Smooth muscle cell (in vitro differentiated cells): ENCODE data around the gene EPB41L2. TPM values are rescaled to one million over a fixed set of nuclear protein-coding genes. Genes with fewer than 3 reads are reported as not detected.

Experiments
- DNase-seq: peaks from one replicate; lab custom pipeline; 2025; ENCODE audit not compliant: unreplicated experiment; lab: John Stamatoyannopoulos, UW
- H2AFZ ChIP-seq: fragments of 200-600 bp; sonication (generic); 2 replicates; pipeline ENCODE4 v1.6.0; 2016; ENCODE audit warnings: antibody characterized with exemption, low read depth, mild to moderate bottlenecking
- H3F3A ChIP-seq: fragments of 200-600 bp; sonication (generic); 2 replicates; pipeline ENCODE4 v1.6.0; 2017; ENCODE audit warnings: antibody characterized with exemption, low read depth
- H3K27ac ChIP-seq: fragments of 200-600 bp; sonication (generic); 2 replicates; pipeline ENCODE4 v1.5.1; 2016; ENCODE audit warnings: low read depth, mild to moderate bottlenecking
- H3K27me3 ChIP-seq: fragments of 200-600 bp; sonication (generic); 2 replicates; pipeline ENCODE4 v1.6.1; 2016; ENCODE audit warnings: low read depth, mild to moderate bottlenecking
- H3K36me3 ChIP-seq: fragments of 200-600 bp; sonication (generic); 2 replicates; pipeline ENCODE4 v1.5.1; 2016; ENCODE audit warnings: low read depth
- H3K4me1 ChIP-seq: fragments of 200-600 bp; sonication (generic); 2 replicates; pipeline ENCODE4 v1.5.1; 2016; ENCODE audit warnings: low read depth
- H3K4me2 ChIP-seq: fragments of 200-600 bp; sonication (generic); 2 replicates; pipeline ENCODE4 v1.6.0; 2016; ENCODE audit warnings: mild to moderate bottlenecking
- H3K4me3 ChIP-seq: fragments of 200-600 bp; sonication (generic); 2 replicates; pipeline ENCODE4 v1.5.1; 2016; ENCODE audit warnings: mild to moderate bottlenecking
- H3K79me2 ChIP-seq: fragments of 200-600 bp; sonication (generic); 2 replicates; pipeline ENCODE4 v1.6.0; 2016; ENCODE audit warnings: low read depth, mild to moderate bottlenecking
- H3K9ac ChIP-seq: fragments of 200-600 bp; sonication (generic); 2 replicates; pipeline ENCODE4 v1.6.0; 2016; ENCODE audit warnings: low read depth
- H3K9me3 ChIP-seq: fragments of 200-600 bp; sonication (generic); replicated peaks from 2 replicates; pipeline ENCODE4 v1.5.1; 2016; ENCODE audit warnings: low read depth
- H4K20me1 ChIP-seq: fragments of 200-600 bp; sonication (generic); 2 replicates; pipeline ENCODE4 v1.6.0; 2016; ENCODE audit warnings: low read depth
- WGBS: methylation state at CpG from one replicate; pipeline ENCODE4 v1.1.7; 2016; ENCODE audit warnings: low lambda C conversion rate; 5-methylcytosine and 5-hydroxymethylcytosine counted together
- polyA plus RNA-seq: library from polyadenylated mRNA; unstranded; fragments of >200 nt; fragmentation: Nextera tagmentation; extraction: Ambion mirVana; gene quantifications from 2 replicates; pipeline ENCODE4 v1.2.1, GENCODE V29; 2016
- total RNA-seq: library from RNA; depleted of rRNA; stranded (reverse); fragments of >200 nt; gene quantifications from 2 replicates; pipeline ENCODE4 v1.2.3, GENCODE V29; 2014
- TF ChIP-seq, protein P1 (sequence below): fragments of 200-600 bp; sonication (generic); IDR thresholded peaks from 2 replicates; pipeline ENCODE4 v1.5.1; 2017; ENCODE audit warnings: borderline replicate concordance, mild to moderate bottlenecking, antibody characterized with exemption; ENCODE audit not compliant: insufficient read depth, poor library complexity, severe bottlenecking

Gene EPB41L2
- total and polyA plus RNA-seq, 2 experiments from 2014 or later: 40.2 to 44.6 TPM

DNA sequence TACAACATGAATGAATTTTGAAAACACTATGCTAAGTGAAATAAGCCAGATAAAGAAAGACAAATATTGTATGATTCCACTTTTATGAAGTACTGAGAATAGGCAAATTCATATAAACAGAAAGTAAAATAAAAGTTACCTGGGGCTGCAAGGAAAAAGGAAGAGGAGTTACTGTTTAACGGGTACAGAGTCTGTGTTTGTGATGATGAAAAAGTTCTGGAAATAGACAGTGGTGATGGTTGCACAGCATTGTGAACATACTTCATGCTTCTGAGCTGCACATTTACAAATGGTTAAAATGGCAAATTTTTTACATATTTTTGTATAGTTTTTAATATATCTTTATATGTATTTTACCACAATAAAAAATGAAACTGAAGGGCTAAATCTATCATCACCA, 29.4 kb downstream of the EPB41L2 start:
- H3K4me3 ChIP-seq: no peak overlapping the region
- TF ChIP-seq, protein P1, sequence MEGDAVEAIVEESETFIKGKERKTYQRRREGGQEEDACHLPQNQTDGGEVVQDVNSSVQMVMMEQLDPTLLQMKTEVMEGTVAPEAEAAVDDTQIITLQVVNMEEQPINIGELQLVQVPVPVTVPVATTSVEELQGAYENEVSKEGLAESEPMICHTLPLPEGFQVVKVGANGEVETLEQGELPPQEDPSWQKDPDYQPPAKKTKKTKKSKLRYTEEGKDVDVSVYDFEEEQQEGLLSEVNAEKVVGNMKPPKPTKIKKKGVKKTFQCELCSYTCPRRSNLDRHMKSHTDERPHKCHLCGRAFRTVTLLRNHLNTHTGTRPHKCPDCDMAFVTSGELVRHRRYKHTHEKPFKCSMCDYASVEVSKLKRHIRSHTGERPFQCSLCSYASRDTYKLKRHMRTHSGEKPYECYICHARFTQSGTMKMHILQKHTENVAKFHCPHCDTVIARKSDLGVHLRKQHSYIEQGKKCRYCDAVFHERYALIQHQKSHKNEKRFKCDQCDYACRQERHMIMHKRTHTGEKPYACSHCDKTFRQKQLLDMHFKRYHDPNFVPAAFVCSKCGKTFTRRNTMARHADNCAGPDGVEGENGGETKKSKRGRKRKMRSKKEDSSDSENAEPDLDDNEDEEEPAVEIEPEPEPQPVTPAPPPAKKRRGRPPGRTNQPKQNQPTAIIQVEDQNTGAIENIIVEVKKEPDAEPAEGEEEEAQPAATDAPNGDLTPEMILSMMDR: no peak
- peaks cover 71% of the 10 kb centered on the region for H3K79me2 ChIP-seq

GRCh38 chr6:131029626-131030297, 33.3 kb downstream of the EPB41L2 start:
- TF ChIP-seq, protein P1: no peak
- H3K9me3 ChIP-seq: no peaks in the 10 kb centered on the region
- no peak overlapping the region for H3K4me3 ChIP-seq
- peak overlapping the region; percentile 24 for H3K4me2 ChIP-seq
- H3K9ac ChIP-seq: no peak overlapping the region
- DNase-seq: no peak
- H3K79me2 ChIP-seq: peaks cover 66% of the 10 kb centered on the region
- no peak overlapping the region for H3K27ac ChIP-seq
- peaks cover 13% of the 10 kb centered on the region for H3K4me1 ChIP-seq
- H3F3A ChIP-seq: no peaks in the 10 kb centered on the region
- 52% methylated on average over 7 of the region's 7 CpGs for WGBS
- no peaks in the 10 kb centered on the region for H3K36me3 ChIP-seq
- no peak overlapping the region for H2AFZ ChIP-seq
- no peaks in the 10 kb centered on the region for H3K27me3 ChIP-seq
- H4K20me1 ChIP-seq: peaks cover 27% of the 10 kb centered on the region

More for the DNA sequence above, 29.4 kb downstream of the EPB41L2 start:
- peaks cover 13% of the 10 kb centered on the region for H3K4me1 ChIP-seq
- no peak overlapping the region for H2AFZ ChIP-seq
- WGBS: 95% methylated on average over 1 of the region's 1 CpG
- H3F3A ChIP-seq: no peaks in the 10 kb centered on the region
- H3K27me3 ChIP-seq: no peaks in the 10 kb centered on the region
- DNase-seq: no peak
- H3K36me3 ChIP-seq: no peaks in the 10 kb centered on the region
- H4K20me1 ChIP-seq: peaks cover 44% of the 10 kb centered on the region
- H3K27ac ChIP-seq: no peak overlapping the region
- H3K9me3 ChIP-seq: no peaks in the 10 kb centered on the region
- no peak overlapping the region for H3K9ac ChIP-seq
- H3K4me2 ChIP-seq: no peak overlapping the region

- Histone ChIP-seq H3K9ac (no peak overlapping the region), H3K9me3 (no peaks in the 10 kb centered on the region), H3F3A (no peaks in the 10 kb centered on the region), H3K4me3 (no peak overlapping the region), H3K36me3 (no peaks in the 10 kb centered on the region), H3K4me1 (peaks cover 13% of the 10 kb centered on the region), H3K27me3 (no peaks in the 10 kb centered on the region), H3K79me2 (peaks cover 74% of the 10 kb centered on the region), H3K27ac (no peak overlapping the region), H2AFZ (no peak overlapping the region), H3K4me2 (no peak overlapping the region), H4K20me1 (peaks cover 35% of the 10 kb centered on the region)
- 98% methylated on average over 2 of the region's 2 CpGs for WGBS
- DNase-seq: no peak
- TF ChIP-seq, protein P1: no peak
These were observed 35.7 kb downstream of the EPB41L2 start for GRCh38 chr6:131027326-131027725.

DNA sequence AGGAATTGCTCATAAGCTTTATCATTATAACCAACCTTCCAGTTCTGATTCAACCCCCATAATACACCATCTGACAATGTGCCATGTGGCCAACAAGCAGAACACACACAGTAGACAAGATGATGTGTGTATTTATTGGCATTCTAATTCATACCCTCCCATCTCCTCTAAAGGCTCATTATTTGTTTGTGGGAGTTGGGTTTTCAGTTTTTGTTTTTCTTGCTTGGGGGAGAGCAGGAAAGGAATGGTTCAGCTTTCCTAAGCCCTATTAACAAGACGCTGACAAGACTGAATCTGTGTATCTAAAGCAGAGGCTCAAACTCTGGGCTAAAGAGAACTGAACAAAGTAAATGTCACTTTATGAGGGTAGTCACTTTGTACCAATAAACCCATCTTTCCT, 36.8 kb downstream of the EPB41L2 start:
- Histone ChIP-seq H3K36me3 (no peaks in the 10 kb centered on the region), H2AFZ (no peak overlapping the region), H3F3A (no peaks in the 10 kb centered on the region), H3K9me3 (no peaks in the 10 kb centered on the region), H3K4me3 (no peak overlapping the region), H4K20me1 (peaks cover 31% of the 10 kb centered on the region), H3K4me1 (peaks cover 13% of the 10 kb centered on the region), H3K79me2 (peaks cover 70% of the 10 kb centered on the region), H3K4me2 (no peak overlapping the region), H3K27me3 (no peaks in the 10 kb centered on the region), H3K9ac (no peak overlapping the region), H3K27ac (no peak overlapping the region)
- WGBS: 69% methylated on average over 1 of the region's 1 CpG
- TF ChIP-seq, protein P1: no peak
- no peak for DNase-seq
